ENCODE results near the gene VPS29. TPM values are rescaled to one million over a fixed set of nuclear protein-coding genes. Genes with fewer than 3 reads are reported as not detected.
A peak's percentile ranks its signal among the peaks of the same experiment; 100 is the strongest.

Gene VPS29
- 10 to 100 TPM; 29.1 to 49.3 (median 36.5) TPM for total RNA-seq
- polyA plus RNA-seq = 100 to 1,000 TPM in 1 of 2 donors, 10 to 100 TPM in 1; 66.8 to 120 TPM

DNA sequence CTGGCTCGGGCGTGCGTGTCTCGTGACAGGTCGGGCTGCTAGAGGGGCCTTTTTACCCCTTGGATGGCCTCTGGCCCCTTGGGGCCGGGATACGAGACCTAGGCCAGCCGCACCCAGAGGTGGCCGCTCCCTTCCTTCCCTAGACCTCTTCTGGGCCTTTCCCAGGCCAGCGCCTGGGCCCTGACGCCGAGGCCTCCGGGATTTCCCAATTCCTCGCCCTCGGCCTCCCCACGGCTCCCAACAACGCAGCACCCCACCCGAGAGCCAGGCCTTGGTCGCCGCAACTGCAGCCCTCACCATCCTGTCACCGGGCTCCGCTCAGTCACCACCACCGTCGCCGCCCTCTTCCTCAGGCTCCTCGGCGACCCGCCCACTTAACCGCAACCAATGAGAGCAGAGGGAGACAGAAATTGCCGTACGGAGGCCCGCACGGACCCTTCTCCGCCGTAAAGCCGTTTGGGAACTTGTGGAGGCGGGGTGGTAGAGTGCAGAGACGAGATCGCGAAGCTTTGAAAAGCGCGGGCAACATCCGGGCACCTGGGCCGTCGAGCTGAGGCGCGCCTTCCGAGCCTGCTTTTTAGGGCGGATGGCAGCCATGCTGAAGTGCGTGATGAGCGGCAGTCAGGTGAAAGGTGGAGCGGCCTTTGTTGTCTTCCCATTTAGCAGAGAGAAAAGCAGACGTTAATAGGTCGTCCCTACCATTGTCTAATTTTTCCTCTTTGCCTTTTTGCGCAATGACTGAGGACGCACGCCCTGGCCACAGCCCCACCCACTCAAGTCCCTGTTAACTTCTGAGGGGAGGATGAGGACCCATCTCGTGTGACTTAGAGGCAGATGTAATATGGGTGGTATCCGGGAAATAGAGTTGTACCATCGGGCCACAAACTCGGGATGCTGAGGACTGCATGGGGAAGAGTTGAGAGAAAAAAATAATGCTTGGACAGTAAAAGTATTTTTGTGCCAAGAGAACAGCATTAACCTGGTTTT is at the start of gene VPS29, which contains the start of gene RAD9B:
Gene VPS29, minus strand, starts transcription at position 360 of the 987 bp plus-strand sequence. Its CDS starts 60 bp downstream, at position 300.
Gene RAD9B, plus strand, starts transcription at position 580 of the 987 bp plus-strand sequence. Its CDS starts 7 bp downstream, at position 587.
- TF ChIP-seq, protein P1, sequence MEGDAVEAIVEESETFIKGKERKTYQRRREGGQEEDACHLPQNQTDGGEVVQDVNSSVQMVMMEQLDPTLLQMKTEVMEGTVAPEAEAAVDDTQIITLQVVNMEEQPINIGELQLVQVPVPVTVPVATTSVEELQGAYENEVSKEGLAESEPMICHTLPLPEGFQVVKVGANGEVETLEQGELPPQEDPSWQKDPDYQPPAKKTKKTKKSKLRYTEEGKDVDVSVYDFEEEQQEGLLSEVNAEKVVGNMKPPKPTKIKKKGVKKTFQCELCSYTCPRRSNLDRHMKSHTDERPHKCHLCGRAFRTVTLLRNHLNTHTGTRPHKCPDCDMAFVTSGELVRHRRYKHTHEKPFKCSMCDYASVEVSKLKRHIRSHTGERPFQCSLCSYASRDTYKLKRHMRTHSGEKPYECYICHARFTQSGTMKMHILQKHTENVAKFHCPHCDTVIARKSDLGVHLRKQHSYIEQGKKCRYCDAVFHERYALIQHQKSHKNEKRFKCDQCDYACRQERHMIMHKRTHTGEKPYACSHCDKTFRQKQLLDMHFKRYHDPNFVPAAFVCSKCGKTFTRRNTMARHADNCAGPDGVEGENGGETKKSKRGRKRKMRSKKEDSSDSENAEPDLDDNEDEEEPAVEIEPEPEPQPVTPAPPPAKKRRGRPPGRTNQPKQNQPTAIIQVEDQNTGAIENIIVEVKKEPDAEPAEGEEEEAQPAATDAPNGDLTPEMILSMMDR (IDR thresholded peaks at IDR 0.05) = no peak
- H3K27ac ChIP-seq = peak within 1 kb of the TSS; percentile 68 to 94 (median 80)
- 7 to 9% methylated on average over 61 of the region's 61 CpGs for WGBS, 2 donors
- H3K4me3 ChIP-seq = peak within 1 kb of the TSS; percentile 87 to 98 (median 90)
- no peaks in the 10 kb centered on the region for H3K27me3 ChIP-seq
- H3K9me3 ChIP-seq = no peaks in the 10 kb centered on the region
- DNase-seq (peak; percentile 95 to 98 (median 97)), ATAC-seq (peak; percentile 97 to 99 (median 98)), FAIRE-seq (peak; percentile 59)
- intact Hi-C loops (cut with DNase I) = no loop called here
- no peaks in the 10 kb centered on the region for H3K36me3 ChIP-seq
- H3K4me1 ChIP-seq = peaks cover 0 to 22% (median 6%) of the 10 kb centered on the region in 3 donors

DNA sequence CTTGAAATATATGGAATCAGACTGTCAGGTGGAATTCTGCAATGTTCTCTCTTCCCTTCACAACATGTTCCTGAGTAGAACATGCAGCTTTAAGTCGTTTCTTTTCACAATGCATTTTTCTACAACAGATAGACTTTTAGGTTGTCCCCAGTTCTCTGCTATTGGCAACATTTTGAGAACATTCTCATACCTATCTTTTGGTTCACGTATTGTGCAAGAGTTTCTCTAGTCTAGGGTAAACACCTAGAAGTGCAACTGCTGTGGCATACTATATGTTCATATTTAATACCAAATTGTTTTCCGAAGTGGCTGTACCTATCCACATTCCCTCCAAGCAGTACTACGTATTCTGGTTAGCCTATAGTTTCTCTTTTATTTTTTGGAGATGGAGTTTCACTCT is 49.1 kb upstream of the VPS29 start:
- FAIRE-seq = no peak
- H3K27me3 ChIP-seq = no peaks in the 10 kb centered on the region

DNA sequence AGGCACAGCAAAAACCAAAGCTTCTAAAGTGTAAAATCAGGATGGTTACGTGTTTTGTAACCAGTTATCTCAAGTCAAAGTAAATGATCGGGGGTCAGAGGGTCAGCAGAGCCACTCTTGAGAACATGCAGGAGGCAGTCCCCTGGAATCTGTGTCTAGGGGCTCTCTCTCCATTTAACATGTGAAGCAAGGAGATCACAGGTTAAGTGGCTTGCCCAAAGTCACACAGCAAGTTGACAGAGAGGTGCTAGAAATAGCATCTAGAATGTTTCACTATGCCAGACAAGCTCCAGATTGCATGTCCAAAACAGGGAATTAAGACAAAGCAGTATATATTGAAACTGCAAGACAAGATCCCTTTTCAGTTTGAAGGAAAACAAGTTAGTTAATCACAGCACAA is 47.8 kb upstream of the VPS29 start:
- Histone ChIP-seq H3K27me3 (no peaks in the 10 kb centered on the region), H3K4me3 (no peak overlapping the region), H3K9me3 (peaks cover 0 to 3% (median 0%) of the 10 kb centered on the region in 4 donors), H3K36me3 (peaks cover 0 to 8% (median 0%) of the 10 kb centered on the region in 3 donors), H3K27ac (no peak overlapping the region), H3K4me1 (peaks cover 0 to 4% (median 0%) of the 10 kb centered on the region in 3 donors)
- WGBS, 2 donors = 79 to 86% methylated on average over 2 of the region's 2 CpGs
- ATAC-seq (no peak), DNase-seq (no peak), FAIRE-seq (no peak)
- intact Hi-C loops (cut with DNase I) = loop anchor here in 2 of 3 donors (5.0 to 10.0 kb wide), 2 partner anchors 45 to 53 kb away; no protein-coding TSS in a partner anchor
- TF ChIP-seq, protein P1 (IDR thresholded peaks at IDR 0.05) = no peak

More for the DNA sequence above, 49.1 kb upstream of the VPS29 start:
- Histone ChIP-seq H3K4me1 (peaks cover 0 to 15% (median 5%) of the 10 kb centered on the region in 3 donors), H3K36me3 (no peaks in the 10 kb centered on the region), H3K4me3 (no peak overlapping the region), H3K9me3 (peaks cover 0 to 3% (median 0%) of the 10 kb centered on the region in 4 donors), H3K27ac (no peak overlapping the region)
- TF ChIP-seq, protein P1 (IDR thresholded peaks at IDR 0.05) = no peak
- 78 to 79% methylated on average over 4 of the region's 4 CpGs for WGBS, 2 donors
- ATAC-seq (no peak), DNase-seq (no peak)
- intact Hi-C loops (cut with DNase I) = loop anchor here in 1 of 3 donors (5.0 kb wide), 1 partner anchor 51 kb away; no protein-coding TSS in a partner anchor

DNA sequence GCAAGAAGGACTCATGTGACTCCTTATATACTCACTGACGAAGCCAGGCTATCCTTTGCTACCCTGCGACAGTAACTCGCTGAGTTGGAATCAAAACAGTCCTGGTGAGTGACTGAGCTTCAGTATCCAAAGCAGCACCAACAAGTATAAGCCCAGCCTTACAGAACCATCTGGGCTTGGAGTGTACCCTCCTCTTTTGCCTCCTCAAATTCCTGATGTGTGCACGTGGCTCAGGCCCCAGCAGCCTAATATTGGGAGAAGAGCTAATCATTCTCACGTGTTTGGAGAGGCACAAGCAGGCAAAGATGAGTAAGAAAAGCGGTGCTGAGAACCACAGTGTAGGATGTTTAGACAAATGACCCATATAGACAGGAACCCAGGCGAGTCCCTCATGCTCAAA is 46.8 kb upstream of the VPS29 start:
- 90% methylated on average over 7 of the region's 7 CpGs for WGBS, 2 donors
- ATAC-seq (no peak), FAIRE-seq (no peak), DNase-seq (no peak)
- TF ChIP-seq, protein P1 (IDR thresholded peaks at IDR 0.05) = no peak
- intact Hi-C loops (cut with DNase I) = loop anchor here in 1 of 3 donors (10.0 kb wide), 1 partner anchor 46 kb away; no protein-coding TSS in a partner anchor
- Histone ChIP-seq H3K4me1 (peaks cover 6 to 9% (median 6%) of the 10 kb centered on the region in 3 donors), H3K36me3 (peaks cover 0 to 8% (median 0%) of the 10 kb centered on the region in 3 donors), H3K27me3 (no peaks in the 10 kb centered on the region), H3K27ac (no peak overlapping the region), H3K4me3 (no peak overlapping the region), H3K9me3 (no peaks in the 10 kb centered on the region)

Data from pancreas (tissue), 10 donors.